GM18870 (cell line): ENCODE data around the gene SLC26A9.

Experiments
- ATAC-seq: cut with Tn5 transposase; IDR thresholded peaks from one replicate; pipeline ENCODE4 v1.9.1; 2021; ENCODE audit warnings: moderate library complexity; ENCODE audit not compliant: unreplicated experiment

Gene SLC26A9

GRCh38 chr1:205950280-205950679, 7.0 kb upstream of the SLC26A9 start:
- ATAC-seq: no peak

GRCh38 chr1:205949753-205950152, 6.5 kb upstream of the SLC26A9 start:
- ATAC-seq: no peak

GRCh38 chr1:205948886-205949285, 5.6 kb upstream of the SLC26A9 start:
- ATAC-seq: no peak

GRCh38 chr1:205948039-205948438, 4.8 kb upstream of the SLC26A9 start:
- ATAC-seq: no peak

- ATAC-seq: no peak
These were observed 3.8 kb upstream of the SLC26A9 start for GRCh38 chr1:205947024-205947423.

- ATAC-seq: no peak
These were observed 1.8 kb upstream of the SLC26A9 start for GRCh38 chr1:205945069-205945468.

GRCh38 chr1:205944525-205944924, 1.3 kb upstream of the SLC26A9 start:
- no peak for ATAC-seq

- ATAC-seq: no peak
These were observed 561 bp downstream of the SLC26A9 start for GRCh38 chr1:205942631-205943159.

- no peak for ATAC-seq
These were observed 2.5 kb downstream of the SLC26A9 start for GRCh38 chr1:205940710-205941109.

GRCh38 chr1:205939690-205940330, 3.4 kb downstream of the SLC26A9 start:
- no peak for ATAC-seq

GRCh38 chr1:205938682-205939081, 4.6 kb downstream of the SLC26A9 start:
- ATAC-seq: no peak

- no peak for ATAC-seq
These were observed 6.2 kb downstream of the SLC26A9 start for GRCh38 chr1:205936846-205937586.

- ATAC-seq: no peak
These were observed 6.9 kb downstream of the SLC26A9 start for GRCh38 chr1:205936311-205936710.

- no peak for ATAC-seq
These were observed 7.4 kb downstream of the SLC26A9 start for GRCh38 chr1:205935869-205936268.

- no peak for ATAC-seq
These were observed 8.5 kb downstream of the SLC26A9 start for GRCh38 chr1:205934788-205935187.

- no peak for ATAC-seq
These were observed 9.3 kb downstream of the SLC26A9 start for GRCh38 chr1:205933671-205934618.

GRCh38 chr1:205932776-205933175, 10.5 kb downstream of the SLC26A9 start:
- no peak for ATAC-seq

GRCh38 chr1:205930799-205931281, 12.4 kb downstream of the SLC26A9 start:
- no peak for ATAC-seq

GRCh38 chr1:205930195-205930577, 13.1 kb downstream of the SLC26A9 start:
- ATAC-seq: no peak

- no peak for ATAC-seq
These were observed 13.6 kb downstream of the SLC26A9 start for GRCh38 chr1:205929496-205930194.
